Psoas muscle (tissue), 8 donors: ENCODE results near the gene WNT10A. TPM values are rescaled to one million over a fixed set of nuclear protein-coding genes. Genes with fewer than 3 reads are reported as not detected.

ENCODE experiments used
- ATAC-seq, 4 donors: fragments of 200-7000 bp; cut with Tn5 transposase; one replicate each; pipeline ENCODE4 v1.9.1; 2020; ENCODE audit warnings: moderate library complexity in 3 of 4, mild to moderate bottlenecking in 2 of 4
- DNase-seq, 2 donors: peaks; one replicate each; pipeline ENCODE4 v3.0.0-alpha.2; 2020
- H3K27ac ChIP-seq: fragments of 200-600 bp; one replicate; pipeline ENCODE4 v1.8.0; 2022
- H3K27me3 ChIP-seq, 3 donors: fragments of 200-600 bp in 1 of 3; one replicate each; pipeline versions ENCODE4 v1.6.1 to v1.8.0; 2013 to 2022; ENCODE audit warnings: low read length in 2 of 3, mild to moderate bottlenecking in 2 of 3, moderate library complexity in 1 of 3; ENCODE audit not compliant: insufficient read depth in 3 of 3
- H3K36me3 ChIP-seq, 2 donors: fragments of 200-600 bp in 1 of 2; one replicate each; pipeline versions ENCODE4 v1.6.1 to v1.8.0; 2013 to 2022; ENCODE audit warnings: low read depth in 1 of 2, mild to moderate bottlenecking in 1 of 2, moderate library complexity in 1 of 2; ENCODE audit not compliant: insufficient read depth in 1 of 2
- H3K4me1 ChIP-seq: fragments of 200-600 bp; one replicate; pipeline ENCODE4 v1.8.0; 2022
- H3K4me3 ChIP-seq: fragments of 200-600 bp; one replicate; pipeline ENCODE4 v1.8.0; 2022; ENCODE audit warnings: mild to moderate bottlenecking
- H3K9me3 ChIP-seq: fragments of 200-600 bp; one replicate; pipeline ENCODE4 v1.8.0; 2022
- WGBS, 3 donors: extraction: QIAGEN DNeasy Blood & Tissue Kit; methylation state at CpG; one replicate each; pipeline versions ENCODE4 v1.1.6 to v1.1.7; 2013; 5-methylcytosine and 5-hydroxymethylcytosine counted together
- intact Hi-C, 2 donors: fragments of 100-400 bp; cut with DNase I; formaldehyde crosslinking; loops; one replicate each; pipeline versions ENCODE4 v1.11.0 to v1.14.2; 2022
- polyA plus RNA-seq, 3 donors: library from polyadenylated mRNA; stranded (reverse); fragments of 200-250 nt; gene quantifications; one replicate each; pipeline ENCODE4 v1.2.3, GENCODE V29; 2013
- total RNA-seq, 4 donors: library from RNA; stranded (reverse); fragmentation: NEBNext Ultra II Directional in 2 of 4; extraction: Animal tissue kit (Norgen Biotek cat#: 25700) in 2 of 4; gene quantifications; one replicate each; pipeline versions ENCODE4 v1.2.1 to v1.2.4, GENCODE V29; 2021 to 2023
- TF ChIP-seq, protein P1 (sequence below): fragments of 200-600 bp; IDR thresholded peaks from one replicate; pipeline ENCODE4 v1.8.0; 2022; ENCODE audit warnings: antibody characterized with exemption
- donor health status: healthy with polysubstance abuse.
- donor health status: DM: no; HTN: no; CAD: no; lungs with moderate emphysema.
- donor health status: Bipolar disorder and iron deficiency.
- donor health status: healthy.
- donor health status: DM: yes; HTN: yes; CAD: no.
- donor health status: DM: no; HTN: no; CAD: no.
- donor health status: DM: no; HTN: no; CAD: no.
- donor health status: DM: yes; HTN: yes; CAD: no.

WNT10A gene
- total and polyA plus RNA-seq, 7 donors = 0.01 to 0.03 TPM; not detected in 5

DNA sequence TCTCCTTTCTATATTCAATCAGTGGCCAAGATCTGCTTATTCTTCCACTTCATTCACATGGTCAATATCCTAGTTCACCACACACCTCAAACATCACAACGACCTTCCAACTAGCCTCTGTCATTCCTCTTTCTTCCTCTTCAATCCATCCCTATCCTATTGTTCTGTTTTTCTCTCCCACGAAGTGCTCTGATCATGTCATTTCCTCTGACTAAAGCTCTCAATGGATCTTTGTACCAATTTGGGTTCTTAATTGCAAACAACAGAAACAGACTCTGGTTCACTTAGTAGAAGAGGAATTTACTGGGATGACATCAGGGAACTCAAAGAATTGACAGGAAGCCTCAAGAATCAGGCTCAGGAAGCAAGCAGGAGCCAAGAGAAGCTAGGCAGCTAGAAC is 23.5 kb downstream of the WNT10A start:
- Histone ChIP-seq H3K4me3 (no peak overlapping the region), H3K9me3 (no peaks in the 10 kb centered on the region), H3K27ac (no peak overlapping the region), H3K27me3 (peaks cover 0 to 48% (median 0%) of the 10 kb centered on the region in 3 donors), H3K36me3 (no peaks in the 10 kb centered on the region), H3K4me1 (peaks cover under 1% of the 10 kb centered on the region)
- 22 to 31% (median 27%) methylated on average over 2 of the region's 2 CpGs for WGBS, 3 donors
- no peak for DNase-seq
- ATAC-seq = no peak
- intact Hi-C loops = no loop called here
- TF ChIP-seq, protein P1, sequence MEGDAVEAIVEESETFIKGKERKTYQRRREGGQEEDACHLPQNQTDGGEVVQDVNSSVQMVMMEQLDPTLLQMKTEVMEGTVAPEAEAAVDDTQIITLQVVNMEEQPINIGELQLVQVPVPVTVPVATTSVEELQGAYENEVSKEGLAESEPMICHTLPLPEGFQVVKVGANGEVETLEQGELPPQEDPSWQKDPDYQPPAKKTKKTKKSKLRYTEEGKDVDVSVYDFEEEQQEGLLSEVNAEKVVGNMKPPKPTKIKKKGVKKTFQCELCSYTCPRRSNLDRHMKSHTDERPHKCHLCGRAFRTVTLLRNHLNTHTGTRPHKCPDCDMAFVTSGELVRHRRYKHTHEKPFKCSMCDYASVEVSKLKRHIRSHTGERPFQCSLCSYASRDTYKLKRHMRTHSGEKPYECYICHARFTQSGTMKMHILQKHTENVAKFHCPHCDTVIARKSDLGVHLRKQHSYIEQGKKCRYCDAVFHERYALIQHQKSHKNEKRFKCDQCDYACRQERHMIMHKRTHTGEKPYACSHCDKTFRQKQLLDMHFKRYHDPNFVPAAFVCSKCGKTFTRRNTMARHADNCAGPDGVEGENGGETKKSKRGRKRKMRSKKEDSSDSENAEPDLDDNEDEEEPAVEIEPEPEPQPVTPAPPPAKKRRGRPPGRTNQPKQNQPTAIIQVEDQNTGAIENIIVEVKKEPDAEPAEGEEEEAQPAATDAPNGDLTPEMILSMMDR = no peak

DNA sequence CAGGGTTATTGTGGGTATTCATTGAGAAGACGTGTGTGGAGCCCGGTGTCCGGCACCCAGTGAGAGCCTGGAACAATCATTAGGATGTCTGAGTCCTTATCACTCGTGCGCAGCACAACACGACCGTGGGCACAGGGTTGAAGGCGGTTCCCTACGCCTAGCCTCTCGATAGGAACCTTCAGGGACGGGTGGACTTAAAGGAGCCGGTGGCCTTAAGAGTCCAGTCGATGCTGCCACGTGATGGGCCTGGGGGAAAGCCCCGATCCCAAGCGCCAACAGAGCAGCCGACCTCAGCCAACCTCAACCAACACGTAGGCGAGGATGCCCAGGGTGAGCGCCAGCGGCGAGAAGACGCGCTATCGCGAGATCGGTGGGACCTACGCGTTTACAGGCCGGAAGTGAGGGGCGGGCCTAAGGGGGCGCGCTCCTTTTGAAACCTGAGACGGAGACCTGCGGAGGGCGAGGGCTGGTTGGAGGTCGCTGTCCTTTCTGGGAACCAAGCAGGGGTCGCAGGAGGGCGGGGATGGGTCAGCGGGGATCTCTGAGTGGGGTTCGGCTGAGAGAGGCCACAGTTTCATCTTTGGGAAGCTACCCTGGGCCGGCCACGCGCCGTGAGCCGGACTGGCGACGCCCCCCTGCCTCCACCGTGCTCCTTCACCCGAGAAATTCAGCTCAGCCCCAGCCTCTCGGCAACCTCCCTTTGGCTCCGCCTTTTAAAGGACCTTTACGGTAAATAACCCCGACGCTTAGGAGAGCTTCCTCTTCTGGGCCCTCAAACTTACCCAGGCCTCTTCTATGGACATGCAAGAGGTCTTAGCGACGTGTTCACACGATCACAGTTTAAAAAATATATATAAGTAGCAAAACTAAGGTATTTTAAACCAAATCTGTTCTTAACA is 28.3 kb downstream of the WNT10A start:
- DNase-seq (peak; percentile 89 to 95), ATAC-seq (peak; percentile 98 to 100 (median 98))
- no peaks in the 10 kb centered on the region for H3K9me3 ChIP-seq
- no peaks in the 10 kb centered on the region for H3K36me3 ChIP-seq
- WGBS, 3 donors = 2 to 3% (median 2%) methylated on average over 57 to 58 of the region's 58 CpGs
- H3K27ac ChIP-seq = peak overlapping the region; percentile 20
- TF ChIP-seq, protein P1 = no peak
- H3K4me3 ChIP-seq = peak overlapping the region; percentile 71
- intact Hi-C loops = no loop called here
- H3K4me1 ChIP-seq = peaks cover 7% of the 10 kb centered on the region
- H3K27me3 ChIP-seq = peaks cover 0 to 11% (median 0%) of the 10 kb centered on the region in 3 donors

DNA sequence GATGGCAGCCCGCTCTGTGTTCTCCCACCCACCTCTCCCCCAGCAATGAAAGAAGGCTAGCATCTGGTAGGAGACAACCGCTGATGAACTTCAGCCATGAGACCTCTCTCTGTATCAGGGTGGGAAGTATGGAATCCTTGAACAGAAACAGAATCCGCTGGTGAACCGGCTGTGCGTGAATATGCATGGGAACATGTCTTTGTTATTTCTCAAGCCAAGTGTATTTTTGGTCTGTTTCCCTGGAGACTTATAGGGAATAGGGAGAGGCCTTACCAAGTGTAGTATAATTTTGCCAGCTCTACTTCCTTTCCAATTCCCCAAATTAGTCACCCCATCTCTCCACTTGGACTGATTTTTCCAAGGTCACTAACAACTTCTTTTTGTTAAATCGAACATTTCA is 30.1 kb downstream of the WNT10A start:
- intact Hi-C loops = no loop called here
- ATAC-seq (no peak), DNase-seq (no peak)
- TF ChIP-seq, protein P1 = no peak
- H3K27ac ChIP-seq = no peak overlapping the region
- no peak overlapping the region for H3K4me3 ChIP-seq
- 90 to 92% (median 90%) methylated on average over 6 of the region's 6 CpGs for WGBS, 3 donors
- no peaks in the 10 kb centered on the region for H3K36me3 ChIP-seq
- peaks cover 0 to 16% (median 0%) of the 10 kb centered on the region in 3 donors for H3K27me3 ChIP-seq
- H3K4me1 ChIP-seq = peaks cover 7% of the 10 kb centered on the region
- H3K9me3 ChIP-seq = no peaks in the 10 kb centered on the region

DNA sequence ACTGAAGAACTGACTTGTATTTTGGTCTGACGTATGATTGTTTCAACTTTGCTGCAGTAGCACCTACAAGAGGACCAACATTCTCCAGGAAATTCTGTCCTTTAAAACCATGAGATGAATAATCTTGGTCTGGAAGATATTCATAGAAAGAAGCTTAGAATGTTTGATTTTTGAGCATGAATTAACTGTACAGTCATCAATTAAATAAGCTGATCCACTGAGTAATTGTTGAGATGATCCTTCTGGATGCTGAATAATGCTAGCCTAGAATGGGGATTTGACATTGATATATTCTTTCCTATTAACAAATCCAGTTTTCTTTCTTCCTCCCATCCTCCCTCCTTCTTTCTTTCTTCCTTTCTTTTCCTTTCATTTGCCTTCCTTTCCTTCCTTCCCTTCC is 39.9 kb downstream of the WNT10A start:
- Histone ChIP-seq H3K36me3 (no peaks in the 10 kb centered on the region), H3K4me1 (no peaks in the 10 kb centered on the region), H3K9me3 (no peaks in the 10 kb centered on the region), H3K4me3 (no peak overlapping the region), H3K27me3 (peaks cover 0 to 45% (median 0%) of the 10 kb centered on the region in 3 donors), H3K27ac (no peak overlapping the region)
- DNase-seq (no peak), ATAC-seq (no peak)
- intact Hi-C loops = no loop called here
- TF ChIP-seq, protein P1 = no peak
- 92 to 94% (median 94%) methylated on average over 1 of the region's 1 CpG for WGBS, 3 donors
